NCI-H510A (cell line): ENCODE results near the gene ITGB4.
A peak's percentile ranks its signal among the peaks of the same experiment; 100 is the strongest.

Experiments
- DNase-seq: peaks from one replicate; lab custom pipeline; 2025; lab: John Stamatoyannopoulos, UW

ITGB4 gene

GRCh38 chr17:75720656-75721462, at the start of gene ITGB4:
Gene ITGB4, plus strand, starts transcription at chr17:75721459. Its CDS starts 3,245 bp downstream, at chr17:75724704.
- DNase-seq: peak; percentile 43

- DNase-seq: no peak
Measured at GRCh38 chr17:75672011-75672410, 49.2 kb upstream of the ITGB4 start.

GRCh38 chr17:75673487-75673886, 47.8 kb upstream of the ITGB4 start:
- no peak for DNase-seq

- DNase-seq: no peak
Measured at GRCh38 chr17:75676461-75676860, 44.8 kb upstream of the ITGB4 start.

GRCh38 chr17:75679706-75680211, 41.5 kb upstream of the ITGB4 start:
- DNase-seq: no peak

GRCh38 chr17:75680431-75680830, 40.8 kb upstream of the ITGB4 start:
- no peak for DNase-seq

- no peak for DNase-seq
Measured at GRCh38 chr17:75681289-75681688, 40.0 kb upstream of the ITGB4 start.

GRCh38 chr17:75683583-75683982, 37.7 kb upstream of the ITGB4 start:
- DNase-seq: no peak

- no peak for DNase-seq
Measured at GRCh38 chr17:75684249-75684648, 37.0 kb upstream of the ITGB4 start.

GRCh38 chr17:75684924-75685323, 36.3 kb upstream of the ITGB4 start:
- no peak for DNase-seq

GRCh38 chr17:75685499-75685898, 35.8 kb upstream of the ITGB4 start:
- no peak for DNase-seq

- no peak for DNase-seq
Measured at GRCh38 chr17:75688209-75688825, 32.9 kb upstream of the ITGB4 start.

- DNase-seq: peak; percentile 7
Measured at GRCh38 chr17:75689441-75689873, 31.8 kb upstream of the ITGB4 start.

GRCh38 chr17:75691371-75691791, 29.9 kb upstream of the ITGB4 start:
- no peak for DNase-seq

GRCh38 chr17:75691801-75692626, 29.2 kb upstream of the ITGB4 start:
- DNase-seq: no peak

- no peak for DNase-seq
Measured at GRCh38 chr17:75692976-75693375, 28.3 kb upstream of the ITGB4 start.

GRCh38 chr17:75693500-75694481, 27.5 kb upstream of the ITGB4 start:
- no peak for DNase-seq

- no peak for DNase-seq
Measured at GRCh38 chr17:75694536-75694935, 26.7 kb upstream of the ITGB4 start.

GRCh38 chr17:75695141-75695829, 26.0 kb upstream of the ITGB4 start:
- no peak for DNase-seq

GRCh38 chr17:75695830-75696271, 25.4 kb upstream of the ITGB4 start:
- DNase-seq: no peak
